Measurements from ENCODE around the gene FOXP3.

The FOXP3 gene

GRCh38 chrX:49244207-49244606, 20.3 kb downstream of the FOXP3 start:
- TF ChIP-seq CTCF (IDR thresholded peaks at IDR 0.05; ENCODE audit: low read depth, low read length, missing control alignments), result no peak
- DNase-seq (ENCODE audit: extremely low read depth, low read depth), result no peak
- H3K4me3 ChIP-seq (replicated peaks; ENCODE audit: low read depth, low read length), result no peak overlapping the region

DNA sequence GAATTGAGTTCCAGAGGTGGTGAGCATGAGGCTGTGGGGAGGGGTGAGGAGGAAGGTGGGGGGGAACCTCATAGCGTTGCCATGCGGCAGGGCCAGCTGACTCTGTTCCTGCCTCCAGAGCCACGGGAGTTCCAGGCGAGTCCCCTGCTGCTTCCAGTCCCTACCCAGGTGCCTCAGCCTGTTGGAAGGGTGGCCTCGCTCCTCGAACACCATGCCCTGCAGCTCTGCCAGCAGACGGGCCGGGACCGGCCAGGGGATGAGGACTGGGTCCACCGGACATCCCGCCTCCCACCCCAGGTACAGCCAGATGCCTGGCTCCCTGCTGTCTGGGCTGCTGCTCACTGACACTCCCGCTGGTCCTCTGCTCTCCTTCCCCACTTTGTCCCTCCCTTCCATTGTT, 21.3 kb downstream of the FOXP3 start:
- no peak for TF ChIP-seq CTCF (IDR thresholded peaks at IDR 0.05; ENCODE audit: low read depth, low read length, missing control alignments)
- H3K4me3 ChIP-seq (replicated peaks; ENCODE audit: low read depth, low read length), result no peak overlapping the region
- DNase-seq (ENCODE audit: extremely low read depth, low read depth), result no peak

GRCh38 chrX:49242545-49243066, 21.9 kb downstream of the FOXP3 start:
- no peak overlapping the region for H3K4me3 ChIP-seq (replicated peaks; ENCODE audit: low read depth, low read length)
- no peak for TF ChIP-seq CTCF (IDR thresholded peaks at IDR 0.05; ENCODE audit: low read depth, low read length, missing control alignments)
- no peak for DNase-seq (ENCODE audit: extremely low read depth, low read depth)

DNA sequence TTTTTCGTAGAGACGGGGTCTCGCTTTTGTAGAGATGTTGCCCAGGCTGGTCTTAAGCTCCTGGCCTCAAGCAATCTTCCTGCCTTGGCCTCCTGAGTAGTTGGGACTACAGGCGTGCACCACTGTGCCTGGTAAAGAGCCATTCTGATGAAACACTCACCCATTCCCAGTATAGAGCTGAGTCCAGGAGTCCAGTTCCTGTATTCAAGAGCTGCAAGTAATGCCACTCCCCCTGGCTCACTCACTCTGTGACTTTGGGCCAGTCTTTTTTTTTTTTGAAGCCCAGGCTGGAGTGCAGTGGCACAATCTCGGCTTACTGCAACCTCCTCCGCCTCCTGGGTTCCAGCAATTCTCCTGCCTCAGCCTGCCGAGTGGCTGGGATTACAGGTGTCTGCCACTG, 25.8 kb downstream of the FOXP3 start:
- DNase-seq (ENCODE audit: extremely low read depth, low read depth), result no peak
- H3K4me3 ChIP-seq (replicated peaks; ENCODE audit: low read depth, low read length), result no peak overlapping the region
- no peak for TF ChIP-seq CTCF (IDR thresholded peaks at IDR 0.05; ENCODE audit: low read depth, low read length, missing control alignments)

- no peak for TF ChIP-seq CTCF (IDR thresholded peaks at IDR 0.05; ENCODE audit: low read depth, low read length, missing control alignments)
Measured at GRCh38 chrX:49237060-49237459, 27.4 kb downstream of the FOXP3 start.

GRCh38 chrX:49233887-49234555, 30.5 kb downstream of the FOXP3 start:
- no peak for TF ChIP-seq CTCF (IDR thresholded peaks at IDR 0.05; ENCODE audit: low read depth, low read length, missing control alignments)
- no peak for DNase-seq (ENCODE audit: extremely low read depth, low read depth)
- H3K4me3 ChIP-seq (replicated peaks; ENCODE audit: low read depth, low read length), result no peak overlapping the region

More at GRCh38 chrX:49237060-49237459, 27.4 kb downstream of the FOXP3 start:
- no peak for DNase-seq (ENCODE audit: extremely low read depth, low read depth)
- H3K4me3 ChIP-seq (replicated peaks; ENCODE audit: low read depth, low read length), result no peak overlapping the region

GRCh38 chrX:49233176-49233575, 31.3 kb downstream of the FOXP3 start, which contains the start of gene CACNA1F:
Gene CACNA1F, minus strand, starts transcription at chrX:49233340. Its CDS starts 31 bp downstream, at chrX:49233309.
- DNase-seq (ENCODE audit: extremely low read depth, low read depth), result no peak
- no peak for TF ChIP-seq CTCF (IDR thresholded peaks at IDR 0.05; ENCODE audit: low read depth, low read length, missing control alignments)
- H3K4me3 ChIP-seq (replicated peaks; ENCODE audit: low read depth, low read length), result no peak within 1 kb of the TSS
